Measurements from ENCODE around the gene ZNF467. TPM values are rescaled to one million over a fixed set of nuclear protein-coding genes. Genes with fewer than 3 reads are reported as not detected.

The ZNF467 gene
- total RNA-seq, 1 experiment from 2014 or later: 18.1 TPM

- Histone ChIP-seq H3K36me3 (ENCODE audit: control insufficient read depth, insufficient read depth, low read length) (no peaks in the 10 kb centered on the region), H3K9me3 (ENCODE audit: control insufficient read depth, insufficient read depth, low read depth, low read length) (no peaks in the 10 kb centered on the region), H3K27me3 (ENCODE audit: control insufficient read depth, insufficient read depth, low read length) (no peaks in the 10 kb centered on the region), H3K4me3 (ENCODE audit: low read depth in 2 of 2, low read length in 2 of 2) (no peak overlapping the region), H3K27ac (ENCODE audit: low read length) (no peak overlapping the region), H3K4me1 (ENCODE audit: control insufficient read depth, insufficient read depth, low read length) (no peaks in the 10 kb centered on the region)
- POLR2A ChIA-PET: interaction anchor here (0.6 kb wide), 1 partner anchor 746 kb away, joined by 11 read pairs; no protein-coding TSS in a partner anchor
- no TSS peak for BruUV-seq (replicated peaks)
- no peak for TF ChIP-seq SIN3A (IDR thresholded peaks at IDR 0.05; ENCODE audit: borderline replicate concordance, insufficient read depth, low read depth, low read length)
- no peak for TF ChIP-seq TCF7L2 (IDR thresholded peaks at IDR 0.05; ENCODE audit: low read depth, low read length)
- TF ChIP-seq POLR2AphosphoS5 (IDR thresholded peaks at IDR 0.05; ENCODE audit: low read depth, low read length): no peak
- no peak for TF ChIP-seq REST (IDR thresholded peaks at IDR 0.05; ENCODE audit: insufficient read depth in 1 of 2, low read depth in 2 of 2, low read length in 1 of 2)
- TF ChIP-seq CTCF (IDR thresholded peaks at IDR 0.05): no peak
- DNase-seq (ENCODE audit: low read depth, low spot score): no peak
- in situ Hi-C loops (cut with HindIII; ENCODE audit: low pct_unique_long_range_greater_than_20kb, low sequenced_read_pairs): no loop called here
- no peak for ATAC-seq
- intact Hi-C loops (cut with micrococcal nuclease; ENCODE audit: unreplicated experiment): no loop called here
- CTCF ChIA-PET: no interaction called here
Measured at GRCh38 chr7:149761307-149761706, 12.1 kb downstream of the ZNF467 start.

GRCh38 chr7:149760538-149760937 lies 12.8 kb downstream of the ZNF467 start:
- Histone ChIP-seq H3K9me3 (ENCODE audit: control insufficient read depth, insufficient read depth, low read depth, low read length) (no peaks in the 10 kb centered on the region), H3K4me1 (ENCODE audit: control insufficient read depth, insufficient read depth, low read length) (no peaks in the 10 kb centered on the region), H3K4me3 (ENCODE audit: low read depth in 2 of 2, low read length in 2 of 2) (no peak overlapping the region), H3K36me3 (ENCODE audit: control insufficient read depth, insufficient read depth, low read length) (no peaks in the 10 kb centered on the region), H3K27ac (ENCODE audit: low read length) (no peak overlapping the region), H3K27me3 (ENCODE audit: control insufficient read depth, insufficient read depth, low read length) (no peaks in the 10 kb centered on the region)
- CTCF ChIA-PET: interaction anchor here (0.7 kb wide), 1 partner anchor 176 kb away, joined by 3 read pairs; no protein-coding TSS in a partner anchor
- in situ Hi-C loops (cut with HindIII; ENCODE audit: low pct_unique_long_range_greater_than_20kb, low sequenced_read_pairs): no loop called here
- DNase-seq (ENCODE audit: low read depth, low spot score): no peak
- no peak for ATAC-seq
- intact Hi-C loops (cut with micrococcal nuclease; ENCODE audit: unreplicated experiment): no loop called here
- TF ChIP-seq TCF7L2 (IDR thresholded peaks at IDR 0.05; ENCODE audit: low read depth, low read length) (no peak), CTCF (IDR thresholded peaks at IDR 0.05) (no peak), REST (IDR thresholded peaks at IDR 0.05; ENCODE audit: insufficient read depth in 1 of 2, low read depth in 2 of 2, low read length in 1 of 2) (no peak), SIN3A (IDR thresholded peaks at IDR 0.05; ENCODE audit: borderline replicate concordance, insufficient read depth, low read depth, low read length) (no peak), POLR2AphosphoS5 (IDR thresholded peaks at IDR 0.05; ENCODE audit: low read depth, low read length) (no peak)
- POLR2A ChIA-PET: interaction anchor here (0.7 kb wide), 1 partner anchor 347 kb away, joined by 8 read pairs; no protein-coding TSS in a partner anchor
- BruUV-seq (replicated peaks): no TSS peak

Measured in Panc1 (cell line).